ENCODE results near the gene UCP1.

UCP1 gene

DNA sequence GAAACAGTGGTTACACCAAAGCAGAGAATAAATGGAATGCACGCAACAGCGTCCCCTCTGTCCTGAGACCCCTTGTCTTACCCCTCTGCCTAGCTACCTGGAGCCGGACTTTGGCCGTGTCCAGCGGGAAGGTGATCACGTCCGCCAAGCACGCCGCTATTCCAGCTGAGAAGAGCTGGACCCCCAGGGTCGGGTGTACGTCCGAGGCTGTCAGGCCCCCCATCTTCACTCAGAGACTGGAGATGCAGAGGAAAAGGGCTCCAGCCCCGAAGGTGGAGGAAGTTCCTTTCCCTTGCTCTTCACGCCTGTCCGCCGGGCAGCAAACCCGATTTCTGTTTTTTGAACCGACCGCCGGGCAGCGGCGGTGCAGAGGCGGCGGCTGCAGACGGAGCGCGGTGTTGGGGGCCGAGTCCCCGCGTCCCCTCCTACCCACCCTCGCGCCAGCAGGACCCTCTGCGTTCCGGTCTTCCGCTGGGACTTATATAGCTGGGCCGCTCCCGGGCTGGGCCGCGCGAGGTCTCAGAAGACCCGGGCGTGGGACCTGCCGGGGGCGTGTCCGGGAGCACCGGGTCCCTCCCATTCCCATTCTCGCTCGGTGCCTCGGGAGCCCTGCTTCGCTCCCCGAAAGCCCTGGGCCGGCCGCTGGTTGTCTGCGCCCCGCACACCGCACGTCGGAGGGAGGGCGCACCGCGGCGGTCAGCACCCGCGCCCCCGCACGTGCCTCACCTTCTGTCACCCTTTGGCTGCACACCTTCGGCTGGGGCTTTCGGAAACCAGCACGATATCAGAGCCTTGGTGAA is at the start of gene UCP1:
TSS of gene UCP1 (minus strand) at position 455 of the 800 bp plus-strand sequence. CDS start at position 223, 232 bp downstream.
- peak; percentile 12 for DNase-seq
- ATAC-seq: peak; percentile 16

- ATAC-seq: no peak
- no peak for DNase-seq
These were observed 48.9 kb upstream of the UCP1 start for GRCh38 chr4:140617499-140618248.

- no peak for DNase-seq
These were observed 46.7 kb upstream of the UCP1 start for GRCh38 chr4:140615451-140615850.

DNA sequence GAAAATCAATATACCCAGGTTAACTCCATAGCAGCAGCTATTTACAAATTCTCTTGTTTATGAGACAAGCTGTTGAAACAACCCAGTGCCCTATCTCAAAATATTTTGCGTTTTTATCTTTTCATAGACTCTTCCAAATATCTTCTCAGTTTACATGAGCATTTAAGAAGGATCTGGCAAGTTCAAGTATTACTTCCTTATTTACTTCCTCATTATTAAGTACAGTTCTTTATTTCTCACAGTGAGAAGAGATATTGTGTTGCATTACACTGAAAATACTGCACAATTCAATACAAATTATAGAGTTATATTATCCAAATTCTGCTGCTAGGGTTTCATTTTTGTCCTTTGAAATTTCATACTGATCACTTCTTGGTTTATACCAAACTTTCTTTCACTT is 43.6 kb upstream of the UCP1 start:
- ATAC-seq (no peak), DNase-seq (no peak)

More at GRCh38 chr4:140615451-140615850, 46.7 kb upstream of the UCP1 start:
- no peak for ATAC-seq

DNA sequence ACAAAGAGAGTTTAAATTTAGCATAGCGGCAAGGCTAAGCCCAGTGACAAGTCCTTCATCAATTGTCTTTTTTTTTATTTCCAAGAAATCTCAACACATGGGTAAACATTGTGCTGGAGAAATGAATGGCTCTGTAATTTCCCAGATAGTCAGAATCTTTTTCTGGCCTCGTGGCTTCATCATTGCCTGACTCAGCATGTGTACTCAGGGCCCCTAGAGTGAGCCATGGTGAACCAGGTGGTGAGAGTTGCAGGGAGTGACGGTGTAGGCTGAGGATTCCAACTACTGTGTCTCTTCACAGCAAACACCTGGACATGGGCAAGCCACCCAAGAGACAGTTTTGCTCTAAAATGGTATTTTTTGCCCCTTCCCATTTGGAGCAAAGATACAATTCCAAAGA is 43.1 kb upstream of the UCP1 start:
- ATAC-seq: no peak
- no peak for DNase-seq

- ATAC-seq (peak; percentile 43), DNase-seq (no peak)
These were observed 41.0 kb upstream of the UCP1 start for GRCh38 chr4:140609548-140610425.

GRCh38 chr4:140607852-140608251 is 39.1 kb upstream of the UCP1 start:
- DNase-seq: no peak
- ATAC-seq: no peak

DNA sequence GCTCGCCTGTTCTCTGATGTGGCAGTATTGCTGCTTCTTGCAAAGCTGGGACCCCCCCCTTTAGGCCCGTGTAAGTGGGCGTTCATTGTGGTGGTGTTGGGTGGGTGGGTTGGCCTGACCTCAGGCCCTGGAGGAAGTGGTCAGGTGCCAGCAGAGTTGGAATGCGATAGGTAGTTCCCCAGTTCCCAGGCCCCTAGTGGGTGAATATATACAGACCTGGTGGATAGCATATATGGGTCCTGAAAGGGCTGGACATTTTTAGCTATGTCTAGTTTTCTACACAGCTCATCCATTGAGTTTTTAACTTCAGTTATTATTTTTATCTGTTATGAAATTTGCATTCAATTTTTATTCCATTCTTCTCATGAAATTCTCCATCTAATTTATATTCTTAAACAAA is 35.8 kb upstream of the UCP1 start:
- DNase-seq (no peak), ATAC-seq (no peak)

GRCh38 chr4:140603286-140603685 is 34.5 kb upstream of the UCP1 start:
- no peak for ATAC-seq
- DNase-seq: no peak

GRCh38 chr4:140602714-140603113 is 34.0 kb upstream of the UCP1 start:
- DNase-seq: no peak
- no peak for ATAC-seq

DNA sequence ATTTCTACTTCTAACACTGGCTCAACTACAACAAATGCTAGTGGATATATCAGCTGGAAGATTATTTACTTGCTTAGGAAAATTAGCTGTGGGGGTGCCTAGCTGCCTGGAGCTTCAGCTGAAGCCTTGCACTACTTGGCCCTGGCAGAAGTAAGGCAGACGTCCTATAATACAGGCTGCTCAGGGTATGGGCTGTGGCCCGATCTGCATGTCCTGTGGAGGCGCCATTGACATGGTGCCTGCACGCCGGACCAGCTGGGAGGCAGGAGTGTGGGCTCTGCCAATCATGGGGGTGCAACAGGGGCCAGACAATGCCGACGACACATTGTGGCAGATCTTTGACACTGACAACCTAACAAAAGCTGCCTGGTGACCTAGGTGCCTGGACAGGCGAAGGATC is 31.6 kb upstream of the UCP1 start:
- no peak for ATAC-seq
- DNase-seq: no peak

- DNase-seq: no peak
- ATAC-seq: no peak
These were observed 26.3 kb upstream of the UCP1 start for GRCh38 chr4:140595065-140595464.

DNA sequence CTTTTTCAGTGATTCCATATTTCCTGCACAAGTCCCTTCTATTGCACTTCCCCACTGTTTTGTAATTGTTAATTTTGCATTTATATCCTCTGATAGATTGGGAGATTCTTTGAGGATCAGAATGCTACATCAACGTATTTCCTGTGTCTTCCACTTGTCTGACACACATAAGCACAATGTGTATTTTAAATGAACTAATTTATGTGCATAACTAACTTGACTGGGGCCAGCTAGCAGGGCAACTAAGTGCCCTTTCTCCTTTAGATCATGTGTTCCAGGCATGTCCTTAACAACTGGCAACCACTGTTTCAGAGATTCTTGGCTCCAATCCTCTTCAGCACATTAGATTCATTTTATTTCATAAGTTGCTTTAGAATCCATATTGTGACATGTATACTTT is 15.7 kb upstream of the UCP1 start:
- DNase-seq (no peak), ATAC-seq (no peak)

- DNase-seq (no peak), ATAC-seq (no peak)
These were observed 12.3 kb upstream of the UCP1 start for GRCh38 chr4:140581078-140581477.

DNA sequence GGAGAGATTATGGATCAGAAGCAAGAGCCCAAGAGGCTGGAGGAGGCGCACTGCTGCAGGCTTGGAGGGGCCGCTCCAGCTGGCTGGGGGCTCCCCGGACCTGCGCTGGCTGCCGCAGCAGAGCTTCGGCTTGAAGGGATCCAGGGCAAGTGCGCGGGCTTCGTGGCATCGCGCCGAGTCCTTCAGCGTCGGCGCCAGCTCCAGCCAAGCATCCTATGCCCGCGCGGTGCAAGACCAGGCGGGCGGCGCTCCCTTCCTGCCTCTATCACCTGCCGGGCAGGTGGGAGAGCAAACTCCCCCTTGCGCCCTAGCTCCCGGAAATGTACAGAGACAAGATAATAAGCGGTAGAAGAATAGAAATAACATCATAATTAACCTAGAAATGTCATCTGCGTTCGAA is 10.5 kb upstream of the UCP1 start:
- no peak for ATAC-seq
- DNase-seq: no peak

- ATAC-seq (no peak), DNase-seq (no peak)
These were observed 6.7 kb upstream of the UCP1 start for GRCh38 chr4:140575489-140575888.

DNA sequence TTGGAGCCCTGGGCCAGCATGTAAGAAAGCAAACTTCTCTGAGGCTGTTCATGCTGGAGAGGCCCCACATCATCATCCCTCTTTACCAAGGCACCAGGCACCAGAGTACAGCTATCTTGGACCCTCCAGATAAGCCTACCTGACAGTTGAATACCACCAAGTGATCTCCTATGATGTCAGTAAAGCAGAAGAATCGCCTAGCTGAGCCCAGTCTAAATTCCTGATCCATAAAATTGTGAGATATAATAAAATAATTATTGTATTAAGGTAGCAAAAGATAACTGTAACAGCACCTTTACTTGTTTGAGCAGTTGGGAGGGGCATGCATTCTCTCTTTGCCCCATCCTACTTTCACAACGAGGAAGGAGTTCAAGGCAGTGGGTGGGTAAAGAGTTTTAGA is 2.9 kb upstream of the UCP1 start:
- ATAC-seq: no peak

DNA sequence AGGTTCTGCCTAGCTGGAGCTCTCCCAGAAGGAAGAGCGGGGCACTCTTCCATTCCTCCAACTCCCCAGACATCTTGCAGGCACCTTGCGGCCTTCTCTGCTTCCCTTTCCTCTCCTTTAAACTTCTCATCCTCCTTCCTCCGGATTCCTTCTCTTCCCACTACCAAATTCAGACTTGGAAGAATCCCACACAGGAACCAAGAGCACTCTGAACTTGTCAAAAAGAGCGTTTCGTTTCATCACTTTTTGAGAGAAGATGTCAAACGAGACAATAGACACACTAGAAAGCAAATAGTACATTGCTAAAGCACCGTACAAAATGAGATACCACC is 512 bp upstream of the UCP1 start:
- DNase-seq: no peak
- ATAC-seq: no peak

More for the DNA sequence above, 2.9 kb upstream of the UCP1 start:
- no peak for DNase-seq

DNA sequence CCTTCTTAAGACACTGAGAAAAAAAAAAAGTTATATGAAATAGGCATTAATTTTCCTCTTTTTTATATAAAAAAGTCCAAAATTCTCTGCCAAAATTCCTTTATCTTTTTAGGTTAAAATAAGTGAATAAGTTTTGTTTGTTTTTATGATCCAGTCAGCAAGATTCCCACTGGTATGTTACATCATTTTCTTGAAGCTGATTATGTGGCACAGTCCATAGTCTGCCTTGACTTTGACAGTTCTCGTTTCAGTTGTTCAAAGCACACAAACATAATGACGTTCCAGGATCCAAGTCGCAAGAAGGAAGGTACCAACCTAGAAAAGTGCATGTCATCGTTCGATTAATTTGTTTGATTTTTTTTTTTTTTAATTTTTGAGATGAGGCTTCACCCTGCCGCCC is 9.1 kb downstream of the UCP1 start:
- no peak for ATAC-seq
- no peak for DNase-seq

- ATAC-seq (no peak), DNase-seq (no peak)
These were observed 10.8 kb downstream of the UCP1 start for GRCh38 chr4:140557831-140558435.

DNA sequence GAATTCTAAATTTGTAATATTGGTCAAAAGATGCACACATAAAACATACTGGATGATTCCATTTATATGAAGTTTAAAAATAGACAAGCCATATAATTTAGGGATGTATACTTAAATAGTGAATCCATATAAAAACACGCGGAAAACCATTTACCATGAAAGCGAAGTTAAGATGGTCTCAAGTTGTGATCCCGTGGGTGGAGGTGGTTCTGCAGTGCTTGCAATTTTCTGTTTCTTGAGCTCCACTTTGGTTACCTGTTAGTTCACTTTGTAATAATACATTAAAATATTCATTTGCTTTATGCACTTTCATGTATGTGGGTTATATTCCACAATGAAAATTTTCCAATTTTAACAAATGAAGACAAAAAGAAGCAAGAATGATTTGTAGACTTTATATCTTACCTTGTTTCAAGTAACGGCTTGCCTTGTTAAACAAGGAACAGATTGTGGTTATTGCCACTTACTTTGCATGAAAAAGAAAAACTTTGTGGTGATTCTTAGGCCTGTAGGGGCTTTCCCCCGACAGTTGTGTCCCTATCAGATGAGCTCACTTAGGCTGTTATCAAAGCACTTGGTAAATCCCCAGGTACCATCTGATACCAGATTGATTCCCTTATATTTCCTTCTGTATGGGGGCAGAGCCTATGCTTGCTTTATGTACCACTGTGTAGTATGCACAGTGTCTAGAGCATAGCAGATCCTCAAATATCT is 12.2 kb downstream of the UCP1 start:
- peak; percentile 100 for ATAC-seq
- DNase-seq: peak; percentile 15

Data from stimulated activated naive CD8-positive, alpha-beta T cell treated with anti-CD3 and anti-CD28 coated beads, Interleukin-15, Interleukin-2, amounts not matched to agents 100 U/mL and 50 U/mL, for 24 hours (primary cell).